Gastrocnemius medialis (tissue), 4 donors: Measurements from ENCODE around the gene OLFML2A. TPM values are rescaled to one million over a fixed set of nuclear protein-coding genes. Genes with fewer than 3 reads are reported as not detected.

Experiments used
- ATAC-seq, 2 donors: fragments of 150-250 bp; one replicate each; pipeline ENCODE4 v1.9.1; 2016
- DNase-seq, 2 donors: peaks; one replicate each; pipeline ENCODE4 v3.0.0-alpha.2; 2019
- H3K27ac ChIP-seq, 4 donors: fragments of 200-600 bp; sonication (generic); 1 replicate in 1 of 4; 2 replicates in 3 of 4; pipeline ENCODE4 v1.5.1; 2016 to 2018; ENCODE audit warnings: mild to moderate bottlenecking in 2 of 4, moderate library complexity in 1 of 4
- H3K27me3 ChIP-seq, 3 donors: fragments of 200-600 bp; sonication (generic) in 2 of 3; 1 replicate in 1 of 3; 2 replicates in 2 of 3; pipeline versions ENCODE4 v1.5.1 to v1.6.0; 2016 to 2019; ENCODE audit warnings: mild to moderate bottlenecking in 1 of 3, moderate library complexity in 1 of 3
- H3K36me3 ChIP-seq, 2 donors: fragments of 200-600 bp; sonication (generic) in 1 of 2; one replicate each; pipeline ENCODE4 v1.5.1; 2017 to 2018
- H3K4me1 ChIP-seq, 2 donors: fragments of 200-600 bp; sonication (generic) in 1 of 2; one replicate each; pipeline ENCODE4 v1.5.1; 2016 to 2017; ENCODE audit warnings: mild to moderate bottlenecking in 2 of 2
- H3K4me3 ChIP-seq, 4 donors: fragments of 200-600 bp; sonication (generic) in 3 of 4; 1 replicate in 1 of 4; 2 replicates in 3 of 4; pipeline ENCODE4 v1.5.1; 2016 to 2019; ENCODE audit warnings: mild to moderate bottlenecking in 2 of 4
- H3K9me3 ChIP-seq, 3 donors: fragments of 200-600 bp; sonication (generic) in 2 of 3; 1 replicate in 1 of 3; 2 replicates in 2 of 3; pipeline ENCODE4 v1.5.1; 2016 to 2019
- CTCF ChIP-seq, 5 experiments: fragments of 450-650 bp in 3 of 5; fragments of 200-600 bp in 2 of 5; sonication (generic) in 2 of 5; IDR thresholded peaks in 4 of 5; conservative IDR thresholded peaks in 1 of 5; 1 replicate in 4 of 5; 2 replicates in 1 of 5; pipeline ENCODE4 v1.5.1; 2016 to 2019; ENCODE audit warnings: antibody characterized with exemption in 5 of 5, mild to moderate bottlenecking in 3 of 5, moderate library complexity in 3 of 5
- POLR2A ChIP-seq, 2 donors: fragments of 450-650 bp; IDR thresholded peaks; one replicate each; pipeline ENCODE4 v1.6.1; 2017; ENCODE audit warnings: antibody characterized with exemption in 2 of 2, mild to moderate bottlenecking in 2 of 2, moderate library complexity in 2 of 2
- in situ Hi-C, 4 donors: fragments of 200-750 bp; cut with MboI; loops; one replicate each; pipeline versions ENCODE4 v1.15.0 to v1.8.0; 2017; ENCODE audit warnings: low sequenced_read_pairs in 4 of 4
- intact Hi-C: fragments of 100-400 bp; cut with DNase I; formaldehyde crosslinking; loops from one replicate; pipeline ENCODE4 v1.15.1; 2023; ENCODE audit warnings: low total_unique reads
- total RNA-seq, 4 donors: library from RNA; depleted of rRNA; stranded (reverse); fragments of >200 nt; gene quantifications; one replicate each; pipeline versions ENCODE4 v1.1.0 to v1.2.3, GENCODE V29; 2016

The OLFML2A gene
- total RNA-seq, 4 donors from 2014 or later, result 6.9 to 48.0 (median 32.8) TPM

GRCh38 chr9:124747065-124747464 is 29.9 kb upstream of the OLFML2A start:
- in situ Hi-C loops, result no loop called here
- Histone ChIP-seq H3K4me3 (no peak overlapping the region), H3K36me3 (no peaks in the 10 kb centered on the region), H3K27ac (no peak overlapping the region), H3K4me1 (no peaks in the 10 kb centered on the region), H3K27me3 (no peaks in the 10 kb centered on the region), H3K9me3 (no peaks in the 10 kb centered on the region)
- DNase-seq (no peak), ATAC-seq (no peak)
- TF ChIP-seq POLR2A (IDR thresholded peaks at IDR 0.05), result no peak
- no peak for TF ChIP-seq CTCF (IDR thresholded peaks at IDR 0.05 in 4 of 5, conservative IDR thresholded peaks at IDR 0.05 in 1 of 5)
- intact Hi-C loops, result no loop called here

GRCh38 chr9:124749284-124749683 is 27.6 kb upstream of the OLFML2A start:
- TF ChIP-seq CTCF (IDR thresholded peaks at IDR 0.05 in 4 of 5, conservative IDR thresholded peaks at IDR 0.05 in 1 of 5), result no peak
- no peak for TF ChIP-seq POLR2A (IDR thresholded peaks at IDR 0.05)
- no peaks in the 10 kb centered on the region for H3K4me1 ChIP-seq
- in situ Hi-C loops, result no loop called here

GRCh38 chr9:124749781-124750180 is 27.2 kb upstream of the OLFML2A start:
- in situ Hi-C loops (loop anchor here in 2 of 4 donors (25.0 kb wide), 3 partner anchors 388 to 638 kb away; partner anchors contain the start of gene SCAI (in 2 of the 2)), intact Hi-C loops (no loop called here)
- Histone ChIP-seq H3K9me3 (no peaks in the 10 kb centered on the region), H3K27me3 (no peaks in the 10 kb centered on the region), H3K4me3 (no peak overlapping the region), H3K4me1 (no peaks in the 10 kb centered on the region), H3K36me3 (no peaks in the 10 kb centered on the region), H3K27ac (no peak overlapping the region)
- ATAC-seq (no peak), DNase-seq (no peak)
- no peak for TF ChIP-seq CTCF (IDR thresholded peaks at IDR 0.05 in 4 of 5, conservative IDR thresholded peaks at IDR 0.05 in 1 of 5)
- TF ChIP-seq POLR2A (IDR thresholded peaks at IDR 0.05), result no peak

More at GRCh38 chr9:124749284-124749683, 27.6 kb upstream of the OLFML2A start:
- DNase-seq (no peak), ATAC-seq (no peak)
- no peaks in the 10 kb centered on the region for H3K9me3 ChIP-seq
- no peaks in the 10 kb centered on the region for H3K27me3 ChIP-seq
- intact Hi-C loops, result no loop called here
- H3K36me3 ChIP-seq, result no peaks in the 10 kb centered on the region
- no peak overlapping the region for H3K27ac ChIP-seq
- no peak overlapping the region for H3K4me3 ChIP-seq

GRCh38 chr9:124752967-124753366 is 24.0 kb upstream of the OLFML2A start:
- Histone ChIP-seq H3K4me3 (no peak overlapping the region), H3K27ac (no peak overlapping the region), H3K36me3 (no peaks in the 10 kb centered on the region), H3K27me3 (peaks cover 0 to 3% (median 0%) of the 10 kb centered on the region in 3 donors), H3K9me3 (no peaks in the 10 kb centered on the region), H3K4me1 (no peaks in the 10 kb centered on the region)
- intact Hi-C loops, result no loop called here
- no peak for DNase-seq
- no peak for ATAC-seq
- TF ChIP-seq POLR2A (IDR thresholded peaks at IDR 0.05) (no peak), CTCF (IDR thresholded peaks at IDR 0.05 in 4 of 5, conservative IDR thresholded peaks at IDR 0.05 in 1 of 5) (no peak)
- in situ Hi-C loops, result loop anchor here in 2 of 4 donors (25.0 kb wide), 3 partner anchors 384 to 634 kb away; partner anchors contain the start of gene SCAI (in 2 of the 2)

GRCh38 chr9:124754289-124754688 is 22.6 kb upstream of the OLFML2A start:
- no peak for TF ChIP-seq CTCF (IDR thresholded peaks at IDR 0.05 in 4 of 5, conservative IDR thresholded peaks at IDR 0.05 in 1 of 5)
- TF ChIP-seq POLR2A (IDR thresholded peaks at IDR 0.05), result no peak
- Histone ChIP-seq H3K4me1 (no peaks in the 10 kb centered on the region), H3K27me3 (peaks cover 0 to 3% (median 0%) of the 10 kb centered on the region in 3 donors), H3K9me3 (no peaks in the 10 kb centered on the region), H3K27ac (no peak overlapping the region), H3K4me3 (no peak overlapping the region), H3K36me3 (no peaks in the 10 kb centered on the region)
- ATAC-seq (no peak), DNase-seq (no peak)
- intact Hi-C loops (no loop called here), in situ Hi-C loops (loop anchor here in 2 of 4 donors (25.0 kb wide), 3 partner anchors 383 to 633 kb away; partner anchors contain the start of gene SCAI (in 2 of the 2))
